22Rv1 (cell line): Measurements from ENCODE around the gene USP40.

Experiments
- ZFX ChIP-seq: fragments of 450-650 bp; IDR thresholded peaks from 2 replicates; pipeline ENCODE4 v1.6.1; 2017; ENCODE audit warnings: antibody characterized with exemption, borderline replicate concordance
- TF ChIP-seq, protein P1 (sequence below): fragments of 450-650 bp; IDR thresholded peaks from 2 replicates; pipeline ENCODE4 v1.5.1; 2017; ENCODE audit warnings: mild to moderate bottlenecking

DNA sequence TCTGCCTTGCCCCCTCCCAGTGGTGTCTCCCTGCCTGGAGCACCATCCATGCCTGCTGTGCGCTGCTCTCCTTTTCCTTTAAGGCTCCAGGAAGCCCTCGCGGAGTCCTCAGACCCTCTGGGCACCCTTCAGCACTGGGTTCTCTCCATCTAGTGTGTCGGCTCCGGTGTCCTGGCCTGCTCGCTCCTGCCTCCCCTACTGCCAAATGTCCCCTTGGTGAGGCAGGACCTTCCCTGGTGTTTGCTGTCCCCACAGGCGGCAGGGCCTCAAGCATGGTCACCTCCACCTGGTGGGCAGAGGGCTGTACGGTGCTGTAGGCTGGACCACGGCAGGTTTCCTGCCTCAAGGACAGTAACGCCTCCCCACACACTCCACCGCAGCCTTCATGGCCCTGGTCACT, 122.1 kb downstream of the USP40 start:
- TF ChIP-seq, protein P1, sequence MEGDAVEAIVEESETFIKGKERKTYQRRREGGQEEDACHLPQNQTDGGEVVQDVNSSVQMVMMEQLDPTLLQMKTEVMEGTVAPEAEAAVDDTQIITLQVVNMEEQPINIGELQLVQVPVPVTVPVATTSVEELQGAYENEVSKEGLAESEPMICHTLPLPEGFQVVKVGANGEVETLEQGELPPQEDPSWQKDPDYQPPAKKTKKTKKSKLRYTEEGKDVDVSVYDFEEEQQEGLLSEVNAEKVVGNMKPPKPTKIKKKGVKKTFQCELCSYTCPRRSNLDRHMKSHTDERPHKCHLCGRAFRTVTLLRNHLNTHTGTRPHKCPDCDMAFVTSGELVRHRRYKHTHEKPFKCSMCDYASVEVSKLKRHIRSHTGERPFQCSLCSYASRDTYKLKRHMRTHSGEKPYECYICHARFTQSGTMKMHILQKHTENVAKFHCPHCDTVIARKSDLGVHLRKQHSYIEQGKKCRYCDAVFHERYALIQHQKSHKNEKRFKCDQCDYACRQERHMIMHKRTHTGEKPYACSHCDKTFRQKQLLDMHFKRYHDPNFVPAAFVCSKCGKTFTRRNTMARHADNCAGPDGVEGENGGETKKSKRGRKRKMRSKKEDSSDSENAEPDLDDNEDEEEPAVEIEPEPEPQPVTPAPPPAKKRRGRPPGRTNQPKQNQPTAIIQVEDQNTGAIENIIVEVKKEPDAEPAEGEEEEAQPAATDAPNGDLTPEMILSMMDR = no peak
- no peak for TF ChIP-seq ZFX
